Measurements from ENCODE around the gene KRTAP2-4.
"Not testable (repeated sequence)": the region's sequence is repeated elsewhere in the genome, so short reads cannot be mapped to it uniquely, and the experiment has no call there.

GRCh38 chr17:41105347-41105746 is 39.7 kb upstream of the KRTAP2-4 start, which contains the start of gene KRTAP4-9:
- not testable (repeated sequence) for TF ChIP-seq CTCF (conservative IDR thresholded peaks at IDR 0.05); EZH2 (IDR thresholded peaks at IDR 0.05; ENCODE audit: low read depth)
